Stimulated activated CD8-positive, alpha-beta memory T cell treated with anti-CD3 and anti-CD28 coated beads, Interleukin-15, amount 100 ng/mL, for 24 hours (primary cell): ENCODE results near the gene FOXF2.
"Not testable (repeated sequence)": the region's sequence is repeated elsewhere in the genome, so short reads cannot be mapped to it uniquely, and the experiment has no call there.

Source experiments
- DNase-seq: peaks from one replicate; pipeline ENCODE4 v3.0.0-alpha.2; 2020; ENCODE audit warnings: low read depth

The FOXF2 gene

GRCh38 chr6:1389369-1390132, at the start of gene FOXF2:
TSS of gene FOXF2 (plus strand) at chr6:1389576. CDS start at chr6:1389948, 372 bp downstream.
- DNase-seq, result no peak

GRCh38 chr6:1346101-1346500, 43.3 kb upstream of the FOXF2 start:
- no peak for DNase-seq

- no peak for DNase-seq
Measured at GRCh38 chr6:1346558-1347091, 42.8 kb upstream of the FOXF2 start.

GRCh38 chr6:1347161-1347560, 42.2 kb upstream of the FOXF2 start:
- no peak for DNase-seq

GRCh38 chr6:1348675-1349074, 40.7 kb upstream of the FOXF2 start:
- DNase-seq, result no peak

- DNase-seq, result no peak
Measured at GRCh38 chr6:1349655-1350054, 39.7 kb upstream of the FOXF2 start.

GRCh38 chr6:1351381-1352008, 37.9 kb upstream of the FOXF2 start:
- DNase-seq, result no peak

GRCh38 chr6:1355068-1355467, 34.3 kb upstream of the FOXF2 start:
- not testable (repeated sequence) for DNase-seq

GRCh38 chr6:1361717-1362116, 27.7 kb upstream of the FOXF2 start:
- DNase-seq, result not testable (repeated sequence)

- DNase-seq, result no peak
Measured at GRCh38 chr6:1362643-1363042, 26.7 kb upstream of the FOXF2 start.

- DNase-seq, result no peak
Measured at GRCh38 chr6:1363298-1363697, 26.1 kb upstream of the FOXF2 start.

GRCh38 chr6:1363729-1364572, 25.4 kb upstream of the FOXF2 start:
- DNase-seq, result no peak

- DNase-seq, result no peak
Measured at GRCh38 chr6:1364791-1365190, 24.6 kb upstream of the FOXF2 start.

- no peak for DNase-seq
Measured at GRCh38 chr6:1365686-1366085, 23.7 kb upstream of the FOXF2 start.

GRCh38 chr6:1367771-1368170, 21.6 kb upstream of the FOXF2 start:
- DNase-seq, result no peak

GRCh38 chr6:1368940-1369339, 20.4 kb upstream of the FOXF2 start:
- DNase-seq, result no peak

GRCh38 chr6:1369695-1370094, 19.7 kb upstream of the FOXF2 start:
- not testable (repeated sequence) for DNase-seq

GRCh38 chr6:1371933-1372332, 17.4 kb upstream of the FOXF2 start:
- DNase-seq, result no peak

- no peak for DNase-seq
Measured at GRCh38 chr6:1372690-1373089, 16.7 kb upstream of the FOXF2 start.

- no peak for DNase-seq
Measured at GRCh38 chr6:1376653-1377052, 12.7 kb upstream of the FOXF2 start.

GRCh38 chr6:1377526-1377925, 11.8 kb upstream of the FOXF2 start:
- no peak for DNase-seq
